Gastroesophageal sphincter (tissue), 4 donors: ENCODE measurements around the gene SLC16A9. TPM values are rescaled to one million over a fixed set of nuclear protein-coding genes. Genes with fewer than 3 reads are reported as not detected.
"Not testable (repeated sequence)": the region's sequence is repeated elsewhere in the genome, so short reads cannot be mapped to it uniquely, and the experiment has no call there.

Experiments
- ATAC-seq: fragments of 150-250 bp; one replicate; pipeline ENCODE4 v1.9.1; 2016; ENCODE audit warnings: mild to moderate bottlenecking, moderate library complexity
- H3K27ac ChIP-seq, 4 donors: fragments of 200-600 bp; sonication (generic) in 3 of 4; 1 replicate in 3 of 4; 2 replicates in 1 of 4; pipeline ENCODE4 v1.5.1; 2016 to 2019
- H3K27me3 ChIP-seq: fragments of 200-600 bp; sonication (generic); one replicate; pipeline ENCODE4 v1.5.1; 2019
- H3K36me3 ChIP-seq, 2 donors: fragments of 200-600 bp; sonication (generic); one replicate each; pipeline ENCODE4 v1.5.1; 2019; ENCODE audit warnings: control low read depth in 1 of 2
- H3K4me1 ChIP-seq, 3 donors: fragments of 200-600 bp; sonication (generic); 1 replicate in 2 of 3; 2 replicates in 1 of 3; pipeline ENCODE4 v1.5.1; 2016 to 2019; ENCODE audit warnings: control low read depth in 2 of 3
- H3K4me3 ChIP-seq, 2 donors: fragments of 200-600 bp; sonication (generic); one replicate each; pipeline ENCODE4 v1.5.1; 2019; ENCODE audit warnings: mild to moderate bottlenecking in 1 of 2, moderate library complexity in 1 of 2
- H3K9me3 ChIP-seq, 3 donors: fragments of 200-600 bp; sonication (generic); one replicate each; pipeline ENCODE4 v1.5.1; 2017 to 2019; ENCODE audit warnings: control low read depth in 2 of 3
- EP300 ChIP-seq: sonication (generic); formaldehyde crosslinking; IDR thresholded peaks from one replicate; pipeline ENCODE4 v1.6.1; 2017; ENCODE audit warnings: antibody characterized with exemption, mild to moderate bottlenecking
- POLR2A ChIP-seq, 2 donors: fragments of 450-650 bp; IDR thresholded peaks; one replicate each; pipeline ENCODE4 v1.6.1; 2017; ENCODE audit warnings: antibody characterized with exemption in 2 of 2, mild to moderate bottlenecking in 2 of 2, moderate library complexity in 1 of 2
- POLR2AphosphoS5 ChIP-seq: sonication (generic); formaldehyde crosslinking; IDR thresholded peaks from one replicate; pipeline ENCODE4 v1.6.1; 2017; ENCODE audit warnings: antibody characterized with exemption
- WGBS, 2 donors: methylation state at CpG; one replicate each; pipeline ENCODE4 v1.1.5; 2018; ENCODE audit warnings: low coverage in 1 of 2; 5-methylcytosine and 5-hydroxymethylcytosine counted together
- total RNA-seq, 4 donors: library from RNA; depleted of rRNA; stranded (reverse); fragments of >200 nt; gene quantifications; one replicate each; pipeline ENCODE4 v1.1.0, GENCODE V29; 2016
- TF ChIP-seq, protein P1 (sequence below), 4 experiments: fragments of 200-600 bp in 2 of 4; fragments of 450-650 bp in 2 of 4; sonication (generic) in 1 of 4; IDR thresholded peaks; one replicate each; pipeline ENCODE4 v1.5.1; 2017 to 2019; ENCODE audit warnings: antibody characterized with exemption in 4 of 4, mild to moderate bottlenecking in 2 of 4, moderate library complexity in 2 of 4

The SLC16A9 gene
- total RNA-seq, 4 donors from 2014 or later, result 0.54 to 2.2 (median 1.2) TPM

DNA sequence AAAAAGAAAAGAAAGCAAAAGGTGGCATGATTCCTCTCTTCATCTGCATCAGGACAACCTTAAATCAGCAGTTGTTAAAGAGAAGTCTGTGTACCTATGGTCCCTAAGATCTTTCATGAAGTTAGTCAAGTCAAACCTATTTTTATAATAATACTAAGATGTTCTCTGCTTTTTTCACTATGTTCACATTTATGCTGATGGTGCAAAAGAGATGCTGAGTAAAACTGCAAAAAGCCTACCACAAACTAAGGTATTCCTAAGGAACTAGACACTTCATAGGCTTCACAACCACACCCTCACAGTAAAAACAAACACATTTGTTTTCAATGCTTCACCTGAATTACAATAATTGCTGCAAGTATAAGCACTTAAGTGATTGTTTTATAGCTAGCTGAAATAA, 43.3 kb downstream of the SLC16A9 start:
- H3K27me3 ChIP-seq, result no peaks in the 10 kb centered on the region
- no peak for TF ChIP-seq POLR2A (IDR thresholded peaks at IDR 0.05)
- no peak overlapping the region for H3K27ac ChIP-seq
- H3K9me3 ChIP-seq, result no peaks in the 10 kb centered on the region
- no peak overlapping the region for H3K4me3 ChIP-seq
- no peaks in the 10 kb centered on the region for H3K4me1 ChIP-seq
- no peaks in the 10 kb centered on the region for H3K36me3 ChIP-seq
- no peak for ATAC-seq

DNA sequence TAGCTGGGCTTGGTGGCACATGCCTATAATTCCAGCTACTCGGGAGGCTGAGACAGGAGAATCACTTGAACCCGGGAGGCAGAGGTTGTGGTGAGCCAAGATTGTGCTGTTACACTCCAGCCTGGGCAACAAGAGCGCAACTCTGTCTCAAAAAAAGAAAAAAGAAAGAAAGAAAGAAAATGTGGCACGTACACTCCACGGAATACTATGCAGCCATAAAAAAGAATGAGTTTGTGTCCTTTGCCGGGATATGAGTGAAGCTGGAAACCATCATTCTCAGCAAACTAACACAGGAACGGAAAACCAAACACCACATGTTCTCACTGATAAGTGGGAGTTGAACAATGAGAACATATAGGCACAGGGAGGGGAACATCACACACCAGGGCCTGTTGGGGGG, 46.4 kb downstream of the SLC16A9 start:
- H3K27me3 ChIP-seq, H3K27ac ChIP-seq, ATAC-seq, H3K9me3 ChIP-seq, H3K4me1 ChIP-seq, H3K36me3 ChIP-seq, H3K4me3 ChIP-seq: not testable (repeated sequence)
- WGBS, 2 donors, result 86 to 100% methylated on average over 7 of the region's 7 CpGs

DNA sequence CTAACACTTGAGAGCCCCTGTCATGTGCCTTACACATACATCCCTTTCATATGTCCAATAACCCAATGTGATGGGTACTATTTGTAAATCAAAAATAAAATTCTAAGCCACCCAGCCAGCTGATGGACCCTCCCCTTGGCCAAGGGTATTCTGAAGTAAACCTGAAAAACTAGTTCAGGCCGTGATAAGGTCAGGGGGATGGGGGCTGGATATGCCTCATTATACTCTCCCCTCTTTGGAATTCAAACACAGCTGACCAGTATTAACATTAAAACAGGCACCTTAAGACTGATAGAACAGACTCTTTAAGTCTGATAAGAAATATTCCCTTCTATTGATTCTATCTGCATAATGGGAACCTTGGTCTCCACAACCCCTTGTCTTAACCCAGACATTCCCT, 51.9 kb downstream of the SLC16A9 start:
- no peaks in the 10 kb centered on the region for H3K27me3 ChIP-seq

DNA sequence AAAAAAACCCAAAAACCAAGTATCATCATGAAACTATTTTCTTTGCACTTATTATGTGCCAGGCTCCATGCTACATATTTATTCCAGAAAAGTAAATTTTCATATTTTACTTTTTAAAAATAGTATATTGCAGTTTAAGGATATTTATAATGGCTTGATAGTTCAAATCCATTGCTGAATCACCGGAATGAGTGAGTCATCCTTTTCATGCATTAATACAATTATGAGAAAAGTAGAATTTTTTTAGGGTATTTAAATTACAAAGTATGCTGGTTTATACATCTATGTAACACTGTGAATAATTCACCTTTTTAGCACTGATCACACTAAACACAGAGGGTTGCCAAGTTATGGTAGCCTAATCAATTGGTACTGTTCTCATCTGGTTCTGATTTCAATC, 54.3 kb downstream of the SLC16A9 start:
- WGBS, 2 donors, result 60 to 63% methylated on average over 1 of the region's 1 CpG
- Histone ChIP-seq H3K36me3 (no peaks in the 10 kb centered on the region), H3K9me3 (no peaks in the 10 kb centered on the region), H3K4me3 (no peak overlapping the region), H3K27me3 (no peaks in the 10 kb centered on the region), H3K4me1 (no peaks in the 10 kb centered on the region), H3K27ac (no peak overlapping the region)
- TF ChIP-seq POLR2AphosphoS5 (no peak), POLR2A (IDR thresholded peaks at IDR 0.05) (no peak), EP300 (no peak)
- TF ChIP-seq, protein P1, sequence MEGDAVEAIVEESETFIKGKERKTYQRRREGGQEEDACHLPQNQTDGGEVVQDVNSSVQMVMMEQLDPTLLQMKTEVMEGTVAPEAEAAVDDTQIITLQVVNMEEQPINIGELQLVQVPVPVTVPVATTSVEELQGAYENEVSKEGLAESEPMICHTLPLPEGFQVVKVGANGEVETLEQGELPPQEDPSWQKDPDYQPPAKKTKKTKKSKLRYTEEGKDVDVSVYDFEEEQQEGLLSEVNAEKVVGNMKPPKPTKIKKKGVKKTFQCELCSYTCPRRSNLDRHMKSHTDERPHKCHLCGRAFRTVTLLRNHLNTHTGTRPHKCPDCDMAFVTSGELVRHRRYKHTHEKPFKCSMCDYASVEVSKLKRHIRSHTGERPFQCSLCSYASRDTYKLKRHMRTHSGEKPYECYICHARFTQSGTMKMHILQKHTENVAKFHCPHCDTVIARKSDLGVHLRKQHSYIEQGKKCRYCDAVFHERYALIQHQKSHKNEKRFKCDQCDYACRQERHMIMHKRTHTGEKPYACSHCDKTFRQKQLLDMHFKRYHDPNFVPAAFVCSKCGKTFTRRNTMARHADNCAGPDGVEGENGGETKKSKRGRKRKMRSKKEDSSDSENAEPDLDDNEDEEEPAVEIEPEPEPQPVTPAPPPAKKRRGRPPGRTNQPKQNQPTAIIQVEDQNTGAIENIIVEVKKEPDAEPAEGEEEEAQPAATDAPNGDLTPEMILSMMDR (IDR thresholded peaks at IDR 0.05), result no peak
- no peak for ATAC-seq

More for the DNA sequence above, 51.9 kb downstream of the SLC16A9 start:
- Histone ChIP-seq H3K4me3 (no peak overlapping the region), H3K9me3 (no peaks in the 10 kb centered on the region), H3K36me3 (no peaks in the 10 kb centered on the region), H3K27ac (no peak overlapping the region), H3K4me1 (no peaks in the 10 kb centered on the region)
- ATAC-seq, result no peak
- no peak for TF ChIP-seq POLR2AphosphoS5
- TF ChIP-seq, protein P1 (IDR thresholded peaks at IDR 0.05), result no peak
- no peak for TF ChIP-seq POLR2A (IDR thresholded peaks at IDR 0.05)
- TF ChIP-seq EP300, result no peak
- 86 to 100% methylated on average over 1 of the region's 1 CpG for WGBS, 2 donors

DNA sequence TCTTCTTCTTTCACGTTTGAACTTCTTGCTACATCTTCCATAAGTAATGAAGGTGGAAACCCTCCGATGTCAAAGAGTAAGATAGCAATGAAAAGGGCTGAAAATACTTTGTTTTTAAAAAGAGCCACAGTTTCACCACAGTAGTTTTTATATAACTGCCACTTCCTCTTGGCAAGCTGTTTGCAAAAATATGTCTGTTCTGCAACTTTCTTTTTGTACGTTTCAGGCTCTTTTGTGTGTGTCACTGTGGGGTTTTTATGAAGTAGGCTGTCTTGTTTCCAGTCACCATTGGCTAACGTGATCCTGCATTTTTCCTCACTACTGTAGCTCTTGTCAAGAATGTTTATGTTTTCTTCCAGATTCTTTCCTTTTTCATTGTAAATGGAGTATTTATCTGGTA, 55.6 kb downstream of the SLC16A9 start:
- H3K4me1 ChIP-seq, result peaks cover 0 to 2% (median 0%) of the 10 kb centered on the region in 3 donors
- no peaks in the 10 kb centered on the region for H3K27me3 ChIP-seq
- TF ChIP-seq POLR2AphosphoS5 (no peak), POLR2A (IDR thresholded peaks at IDR 0.05) (no peak)
- ATAC-seq, result no peak
- no peak overlapping the region for H3K27ac ChIP-seq
- H3K4me3 ChIP-seq, result no peak overlapping the region
- no peaks in the 10 kb centered on the region for H3K9me3 ChIP-seq
- 58 to 64% methylated on average over 4 of the region's 4 CpGs for WGBS, 2 donors
- H3K36me3 ChIP-seq, result no peaks in the 10 kb centered on the region

DNA sequence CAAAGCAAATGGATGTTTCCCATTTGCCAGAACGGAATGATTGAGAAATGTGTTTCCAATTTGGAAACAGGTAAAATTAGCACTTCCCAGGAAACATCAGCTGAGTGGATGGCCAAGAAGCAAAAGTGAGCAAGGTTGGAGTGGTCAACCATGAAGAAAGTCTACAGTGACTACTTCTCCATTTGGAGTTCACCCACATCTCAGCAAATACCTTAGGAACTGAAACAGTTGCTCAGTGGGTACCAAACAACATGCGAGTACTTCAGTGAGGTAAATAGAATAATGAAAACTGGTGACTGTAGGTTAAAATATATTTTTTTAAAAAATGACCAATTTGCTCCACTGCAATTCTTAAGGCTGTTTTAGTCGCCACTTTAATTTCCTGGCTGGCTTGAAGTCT, 57.7 kb downstream of the SLC16A9 start:
- TF ChIP-seq EP300 (no peak), POLR2AphosphoS5 (no peak), POLR2A (IDR thresholded peaks at IDR 0.05) (no peak)
- TF ChIP-seq, protein P1 (IDR thresholded peaks at IDR 0.05), result no peak
- Histone ChIP-seq H3K4me3 (no peak overlapping the region), H3K4me1 (peaks cover 0 to 10% (median 0%) of the 10 kb centered on the region in 3 donors)

More for the DNA sequence above, 57.7 kb downstream of the SLC16A9 start:
- no peak overlapping the region for H3K27ac ChIP-seq
- H3K36me3 ChIP-seq, result no peaks in the 10 kb centered on the region
- WGBS, 2 donors, result 78 to 82% methylated on average over 3 of the region's 3 CpGs
- no peaks in the 10 kb centered on the region for H3K9me3 ChIP-seq
- ATAC-seq, result no peak
- no peaks in the 10 kb centered on the region for H3K27me3 ChIP-seq
